NCI-H1930 (cell line): ENCODE data around the gene ATP6V1F.

Source experiments
- DNase-seq, 2 experiments: peaks; one replicate each; lab custom pipeline; 2025; lab: John Stamatoyannopoulos, UW

ATP6V1F gene

DNA sequence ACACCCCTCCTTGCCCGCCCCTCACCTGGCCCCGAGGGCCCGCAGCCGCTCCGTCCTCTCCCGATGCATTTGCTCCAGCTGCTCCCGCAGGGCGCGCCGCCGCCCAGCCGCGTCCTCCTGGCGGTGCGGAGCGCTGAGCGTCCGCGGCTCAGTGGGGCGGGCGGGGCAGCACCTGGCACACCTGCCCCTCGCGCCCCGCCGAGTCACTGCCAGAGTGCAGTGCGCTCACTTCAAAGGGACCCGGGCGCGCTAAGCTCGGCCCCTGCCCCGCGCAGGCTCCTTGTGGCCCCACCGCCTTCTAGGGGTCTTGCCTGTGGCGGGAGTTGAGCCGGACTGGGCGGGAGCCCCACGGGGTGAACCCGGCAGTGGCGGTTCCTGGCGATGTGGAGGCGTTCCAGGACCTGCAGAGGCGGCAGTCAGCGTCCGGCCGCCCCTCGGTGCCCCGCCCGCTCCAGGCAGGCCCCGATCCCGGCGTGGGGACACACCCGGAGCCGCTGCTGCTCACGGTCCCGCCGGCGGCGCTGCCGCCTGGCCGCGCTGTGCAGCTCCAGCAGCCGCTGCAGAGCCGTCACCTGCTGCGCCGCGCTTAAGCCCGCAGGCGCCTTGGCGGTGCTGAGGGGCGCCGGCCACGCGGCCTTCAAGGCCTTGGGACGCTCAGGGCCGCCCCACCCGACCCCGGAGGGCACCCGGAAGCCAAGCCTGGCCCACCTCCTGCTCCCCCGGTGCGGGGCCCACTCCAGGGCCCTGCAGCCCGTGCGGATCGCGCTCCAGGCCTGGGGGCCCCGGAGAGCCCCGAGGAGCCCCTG, 6.7 kb downstream of the ATP6V1F start:
- peak; percentile 67 to 72 for DNase-seq

- peak in 1 of 2 experiments; percentile 49 for DNase-seq
Observed at GRCh38 chr7:128869944-128870285, 7.3 kb downstream of the ATP6V1F start.

DNA sequence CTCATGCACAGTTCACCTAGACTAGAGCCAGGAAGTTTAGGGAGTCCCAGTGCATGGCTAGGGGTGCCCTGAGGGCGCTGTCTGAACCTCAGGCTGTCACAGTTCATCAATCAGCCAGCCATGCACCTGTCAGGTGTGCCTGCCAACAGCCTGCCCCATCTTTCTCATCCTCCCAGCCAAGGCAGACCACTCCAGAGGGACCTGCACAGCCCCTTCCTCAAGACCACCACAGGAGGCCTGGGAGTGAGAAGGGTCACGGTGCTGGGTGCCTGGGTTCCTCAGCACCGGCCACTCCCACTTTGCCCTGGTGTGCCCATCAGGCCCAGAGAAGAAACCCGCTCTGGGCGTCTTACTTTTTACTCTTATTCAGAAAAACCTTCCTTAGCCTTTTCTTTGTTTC, 8.4 kb downstream of the ATP6V1F start:
- DNase-seq: no peak

DNA sequence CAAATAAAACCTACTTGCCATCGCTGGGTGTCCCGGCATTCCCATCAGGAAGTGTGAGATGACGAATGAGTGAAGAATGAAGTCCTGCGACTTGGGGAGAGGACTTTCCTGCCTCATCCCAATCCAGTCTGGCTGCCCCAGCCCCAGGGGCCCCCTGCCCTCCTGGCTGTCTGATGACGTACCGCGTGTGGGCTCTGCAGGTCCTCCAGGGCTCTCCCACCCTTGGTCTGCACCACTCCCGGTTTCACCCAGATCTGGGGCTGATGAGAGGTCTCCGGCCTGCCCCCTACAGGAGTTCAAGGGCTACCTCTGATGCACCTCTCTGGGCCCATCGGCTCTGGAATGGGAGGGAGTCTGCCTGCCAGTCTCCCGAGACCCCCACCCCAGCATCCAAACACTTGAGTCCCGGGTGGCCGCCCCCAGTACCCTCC, 9.8 kb downstream of the ATP6V1F start:
- DNase-seq: peak in 1 of 2 experiments; percentile 24

- no peak for DNase-seq
Observed at GRCh38 chr7:128873234-128873633, 10.6 kb downstream of the ATP6V1F start.

- no peak for DNase-seq
Observed at GRCh38 chr7:128874140-128875031, 11.7 kb downstream of the ATP6V1F start.

DNA sequence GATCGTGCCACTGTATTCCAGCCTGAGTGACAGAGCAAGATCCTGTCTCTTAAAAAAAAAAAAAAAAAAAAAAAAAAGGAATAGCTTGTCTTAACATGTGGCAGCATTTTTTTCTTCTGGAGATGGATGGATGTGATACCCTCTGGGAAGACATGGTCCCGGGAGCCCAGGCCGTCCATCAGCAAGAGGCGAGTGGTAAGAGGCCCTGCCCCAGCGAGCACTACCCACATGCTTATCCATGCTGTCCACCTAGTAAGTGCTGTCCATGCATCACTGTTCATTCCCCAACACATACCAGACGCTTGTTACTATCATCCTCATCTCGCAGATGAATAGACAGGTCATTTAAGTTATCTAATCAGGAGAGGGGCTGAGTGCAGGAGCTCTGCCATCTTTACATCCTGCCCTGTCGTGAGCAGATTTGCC, 12.9 kb downstream of the ATP6V1F start:
- DNase-seq: no peak

DNA sequence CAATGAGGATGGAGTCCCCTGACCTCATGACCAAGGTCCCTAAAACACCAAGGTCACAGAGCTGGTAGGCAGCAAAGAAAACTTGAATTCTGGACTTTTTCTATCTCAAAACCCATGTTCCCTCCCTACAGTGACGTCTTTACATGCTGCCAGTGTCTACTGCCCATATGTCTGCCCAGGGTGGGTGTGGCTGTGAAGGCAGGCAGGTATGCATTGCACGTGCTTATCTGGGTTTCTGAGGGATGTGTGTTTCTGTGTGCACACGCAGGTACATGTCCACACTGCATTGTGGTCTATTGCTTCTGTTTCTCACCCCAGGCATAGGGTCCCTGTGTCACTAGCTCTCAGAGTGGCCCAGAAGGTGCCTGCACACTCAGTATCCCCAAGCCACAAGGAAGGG, 13.5 kb downstream of the ATP6V1F start:
- no peak for DNase-seq

DNA sequence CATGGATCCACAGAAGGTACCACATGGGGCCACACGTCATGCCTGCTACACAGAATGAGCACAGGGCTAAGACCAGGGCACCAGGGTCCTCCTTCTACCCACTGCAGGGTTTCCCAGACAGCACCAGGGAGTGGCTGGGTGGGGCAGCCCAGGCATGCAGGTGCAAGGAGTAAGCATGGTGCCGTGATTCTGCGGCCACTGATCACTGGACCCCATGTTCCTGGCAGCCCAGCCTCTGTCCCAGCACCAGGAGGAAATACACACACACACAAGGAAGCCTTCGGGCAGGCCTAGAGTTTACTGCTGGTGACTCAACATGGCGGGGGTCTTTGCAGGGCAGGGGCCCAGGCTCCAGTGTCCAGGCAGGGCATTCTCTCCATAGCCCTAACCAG, 13.9 kb downstream of the ATP6V1F start:
- DNase-seq: no peak

- DNase-seq: no peak
Observed at GRCh38 chr7:128876978-128877755, 14.5 kb downstream of the ATP6V1F start.

DNA sequence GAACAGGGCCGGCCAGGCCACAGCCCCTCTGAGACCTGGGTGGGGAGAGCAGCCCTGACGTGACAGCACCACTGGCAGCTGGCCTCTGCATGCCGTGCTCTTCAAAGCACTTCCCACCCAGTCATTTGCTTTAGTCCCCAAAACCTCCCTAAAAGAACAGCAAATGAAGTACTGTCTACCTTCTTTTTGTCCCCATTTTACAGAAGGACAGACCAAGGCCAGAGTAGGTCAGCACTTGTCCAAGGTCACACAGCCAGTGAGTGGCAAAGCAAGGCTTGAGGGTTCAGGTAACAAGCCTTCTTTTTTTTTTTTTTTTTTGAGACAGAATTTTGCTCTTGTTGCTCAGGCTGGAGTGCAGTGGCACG, 15.1 kb downstream of the ATP6V1F start:
- DNase-seq: no peak

DNA sequence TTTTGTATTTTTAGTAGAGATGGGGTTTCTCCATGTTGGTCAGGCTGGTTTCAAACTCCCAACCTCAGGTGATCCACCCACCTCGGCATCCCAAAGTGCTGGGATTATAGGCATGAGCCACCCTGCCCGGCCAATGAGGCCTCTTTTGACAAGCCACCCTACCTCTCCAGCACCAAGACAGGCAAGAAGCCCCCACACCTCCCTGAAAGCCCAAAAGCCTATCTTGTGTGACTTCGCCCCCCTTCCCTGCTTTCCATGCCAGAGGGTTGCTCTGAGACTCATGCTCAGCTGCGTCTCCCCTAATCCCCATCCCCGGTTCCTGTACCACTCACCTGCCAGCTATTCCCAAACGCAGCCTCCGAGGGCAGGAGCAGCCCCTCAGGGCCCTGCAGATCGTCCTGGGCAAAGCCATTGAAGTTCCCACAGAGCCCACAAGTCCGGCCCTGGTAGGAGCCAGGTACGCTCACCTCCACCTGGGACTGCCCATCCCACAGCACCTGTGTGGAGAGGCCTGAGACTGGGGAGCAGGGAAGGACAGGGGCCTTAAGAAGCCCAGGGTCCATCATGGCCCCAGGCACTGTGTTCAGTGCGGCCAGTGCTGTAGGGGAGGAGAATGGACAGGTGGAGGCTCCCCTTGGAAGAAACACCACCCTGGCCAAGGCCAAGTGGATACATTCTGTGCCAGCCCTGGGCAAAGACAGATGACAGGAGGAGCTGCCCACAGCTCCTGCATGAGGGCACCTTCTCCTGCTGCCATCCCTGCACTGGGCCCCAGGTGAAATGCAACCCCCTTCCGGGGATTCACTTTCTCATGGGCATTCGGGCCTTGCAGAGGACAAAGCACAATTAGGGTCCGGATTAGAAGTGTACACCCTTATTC, 15.8 kb downstream of the ATP6V1F start:
- DNase-seq: no peak

DNA sequence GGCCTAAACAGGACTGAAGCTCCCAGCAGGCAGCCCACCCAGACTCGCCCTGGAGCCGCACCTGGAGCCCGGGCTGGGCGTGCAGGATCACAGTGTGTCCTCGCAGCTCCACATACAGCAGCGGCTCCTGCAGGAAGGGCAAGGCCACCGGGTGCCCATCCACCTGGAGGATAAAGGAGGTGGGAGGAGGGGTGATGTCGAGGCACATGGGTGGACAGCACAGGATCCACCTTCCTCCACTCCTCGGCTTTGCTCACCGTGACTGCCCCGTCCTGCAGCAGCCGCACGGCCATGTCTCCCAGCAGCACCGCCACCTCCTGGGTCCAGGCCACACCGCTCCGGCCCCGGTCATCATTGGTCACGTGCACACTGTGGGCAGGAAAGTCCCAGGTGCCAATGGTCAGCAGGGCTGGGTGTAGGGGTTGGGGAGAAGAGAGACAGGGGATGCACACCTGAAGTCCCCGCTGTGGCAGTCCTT, 16.8 kb downstream of the ATP6V1F start:
- DNase-seq: no peak

GRCh38 chr7:128879939-128880746, 17.5 kb downstream of the ATP6V1F start:
- DNase-seq: peak; percentile 39 to 58

DNA sequence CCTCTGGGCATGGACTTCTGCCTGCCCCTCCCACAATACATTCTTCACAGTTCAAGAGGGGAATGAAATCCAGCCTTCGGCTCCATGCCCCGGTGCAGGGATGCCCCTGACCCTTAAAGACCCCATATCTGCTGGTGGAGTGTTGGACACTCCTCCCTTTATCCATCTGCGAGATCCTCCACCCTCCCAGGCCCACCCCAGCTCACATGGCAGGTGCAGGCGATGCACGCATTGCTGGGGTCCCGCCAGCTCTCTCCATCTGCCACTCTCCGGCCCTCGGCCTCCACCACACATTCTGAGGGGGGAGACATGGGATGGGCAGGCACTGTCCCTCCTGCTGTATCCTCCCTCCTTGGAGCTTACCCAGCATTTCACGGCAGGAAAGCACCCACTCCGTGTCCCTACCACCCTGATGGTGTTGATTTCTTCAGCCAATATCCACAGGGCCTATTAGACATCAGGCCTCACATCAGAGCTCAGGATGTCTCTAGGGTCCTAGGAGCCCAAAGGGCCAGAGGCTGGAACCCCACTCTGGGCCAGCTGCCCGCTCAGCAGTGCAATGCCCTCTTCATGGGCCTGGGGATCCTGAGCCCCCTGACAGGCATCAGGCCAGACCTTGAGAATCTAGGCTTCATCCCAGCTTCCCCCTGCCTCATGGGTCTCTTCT, 18.3 kb downstream of the ATP6V1F start:
- no peak for DNase-seq

GRCh38 chr7:128881458-128882125, 18.9 kb downstream of the ATP6V1F start:
- DNase-seq: no peak

DNA sequence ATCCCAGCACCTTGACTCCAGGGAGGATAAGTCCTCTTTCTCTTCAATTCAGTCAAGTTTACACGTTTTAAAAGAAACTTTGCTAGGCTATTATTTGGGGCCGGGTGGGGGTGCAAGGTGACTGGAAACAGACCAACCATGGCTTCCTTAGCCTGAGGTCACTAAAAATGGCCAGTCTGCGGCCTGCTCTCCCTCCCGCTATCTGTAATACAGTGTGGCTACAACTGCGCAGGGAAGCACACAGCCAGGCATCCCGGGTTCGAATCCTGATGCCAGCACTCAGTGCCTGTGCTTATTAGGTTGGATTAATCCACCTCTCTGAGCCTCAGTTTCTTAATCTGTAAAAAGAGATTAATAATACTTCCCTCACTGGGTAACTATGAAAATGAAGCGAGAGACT, 19.5 kb downstream of the ATP6V1F start:
- DNase-seq: no peak

DNA sequence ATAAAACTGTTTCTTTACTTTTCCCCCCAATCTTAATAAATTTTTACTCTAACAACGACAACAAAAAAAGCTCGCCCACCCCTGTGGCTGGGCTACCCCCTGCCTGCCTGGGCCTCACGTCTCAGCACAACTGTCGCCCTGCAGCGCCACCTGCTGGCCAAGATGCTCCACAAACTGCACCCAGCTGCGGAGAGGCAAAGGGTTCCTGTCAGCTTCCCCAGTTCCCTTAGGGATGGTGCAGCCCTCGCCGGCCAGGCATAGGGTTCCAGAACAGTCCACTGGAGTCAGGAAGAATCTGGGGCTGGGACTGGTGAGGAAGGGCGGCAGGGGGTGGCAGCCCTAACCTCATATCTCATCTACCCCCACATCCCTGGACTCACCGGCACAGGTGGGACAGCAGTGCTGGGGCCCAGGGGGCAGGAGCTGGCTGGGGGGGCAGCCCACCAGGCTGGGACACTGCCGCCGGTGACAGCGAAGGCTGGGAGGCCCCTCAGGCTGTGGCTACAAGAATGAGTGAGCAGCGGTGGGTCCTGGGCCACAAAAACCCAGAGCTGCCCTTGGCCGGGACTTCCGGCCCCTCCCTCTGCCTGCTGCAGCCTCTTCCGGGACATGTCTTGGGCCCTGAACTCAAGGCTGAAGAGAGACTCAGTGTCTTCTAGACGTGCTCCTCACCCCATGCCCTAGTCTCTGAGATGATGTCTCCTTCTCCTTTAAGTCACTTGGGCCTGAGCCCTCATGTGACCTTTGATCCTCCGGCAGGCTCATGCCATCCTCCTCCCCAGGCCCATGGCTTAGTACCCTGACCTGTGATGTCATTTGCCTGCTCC, 21.2 kb downstream of the ATP6V1F start:
- DNase-seq: peak; percentile 62 to 79
